Progenitor cell of endocrine pancreas (in vitro differentiated cells): ENCODE data around the gene ENTPD5. TPM values are rescaled to one million over a fixed set of nuclear protein-coding genes. Genes with fewer than 3 reads are reported as not detected.
"Not testable (repeated sequence)": the region's sequence is repeated elsewhere in the genome, so short reads cannot be mapped to it uniquely, and the experiment has no call there.

Experiments used
- DNase-seq: peaks from one replicate; pipeline ENCODE4 v3.0.0; 2021; ENCODE audit warnings: low spot score; ENCODE audit not compliant: unreplicated experiment
- H3K27ac Mint-ChIP-seq: 2 replicates; pipeline ENCODE4 v1.8.0; 2021; ENCODE audit warnings: mild to moderate bottlenecking, moderate library complexity, mixed read lengths
- H3K27me3 Mint-ChIP-seq: 2 replicates; pipeline ENCODE4 v1.8.0; 2021; ENCODE audit warnings: mixed read lengths
- H3K36me3 Mint-ChIP-seq: 2 replicates; pipeline ENCODE4 v1.8.0; 2022; ENCODE audit warnings: mixed read lengths; ENCODE audit not compliant: insufficient read depth
- H3K4me1 Mint-ChIP-seq: 2 replicates; pipeline ENCODE4 v1.8.0; 2021; ENCODE audit warnings: low read depth, mixed read lengths
- H3K4me3 Mint-ChIP-seq: 2 replicates; pipeline ENCODE4 v1.8.0; 2021; ENCODE audit warnings: low read depth, mild to moderate bottlenecking, moderate library complexity, mixed read lengths
- H3K9me3 Mint-ChIP-seq: 2 replicates; pipeline ENCODE4 v1.8.0; 2021; ENCODE audit warnings: low read depth, mixed read lengths
- total RNA-seq: library from RNA; stranded (reverse); gene quantifications from 2 replicates; pipeline ENCODE4 v1.2.1, GENCODE V29; 2021
- TF ChIP-seq, protein P1 (sequence below): fragments of 200-600 bp; sonication (generic); IDR thresholded peaks from one replicate; pipeline ENCODE4 v1.5.0; 2021; ENCODE audit warnings: antibody characterized with exemption, mild to moderate bottlenecking; ENCODE audit not compliant: unreplicated experiment

Gene ENTPD5
- total RNA-seq, 1 donor from 2014 or later, result 14.2 TPM

DNA sequence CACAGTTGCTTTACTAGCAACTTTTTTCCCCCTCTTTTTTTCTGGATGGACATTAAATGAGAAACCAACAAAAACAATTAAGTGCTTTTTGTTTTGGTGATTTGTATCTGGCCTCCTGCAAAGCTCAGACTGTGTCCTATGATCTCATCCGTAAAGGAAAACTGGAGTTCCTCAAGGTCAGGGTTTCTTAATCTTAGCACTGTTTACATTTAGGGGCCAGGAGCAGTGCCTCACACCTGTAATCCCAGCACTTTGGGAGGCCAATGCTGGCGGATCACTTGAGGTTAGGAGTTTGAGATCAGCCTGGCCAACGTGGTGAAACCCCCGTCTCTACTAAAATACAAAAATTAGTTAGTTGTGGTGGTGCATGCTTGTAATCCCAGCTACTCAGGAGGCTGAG lies 28.0 kb downstream of the ENTPD5 start:
- H3K4me1 Mint-ChIP-seq, result peaks cover 21% of the 10 kb centered on the region
- no peaks in the 10 kb centered on the region for H3K9me3 Mint-ChIP-seq
- H3K27me3 Mint-ChIP-seq, result no peaks in the 10 kb centered on the region
- TF ChIP-seq, protein P1, sequence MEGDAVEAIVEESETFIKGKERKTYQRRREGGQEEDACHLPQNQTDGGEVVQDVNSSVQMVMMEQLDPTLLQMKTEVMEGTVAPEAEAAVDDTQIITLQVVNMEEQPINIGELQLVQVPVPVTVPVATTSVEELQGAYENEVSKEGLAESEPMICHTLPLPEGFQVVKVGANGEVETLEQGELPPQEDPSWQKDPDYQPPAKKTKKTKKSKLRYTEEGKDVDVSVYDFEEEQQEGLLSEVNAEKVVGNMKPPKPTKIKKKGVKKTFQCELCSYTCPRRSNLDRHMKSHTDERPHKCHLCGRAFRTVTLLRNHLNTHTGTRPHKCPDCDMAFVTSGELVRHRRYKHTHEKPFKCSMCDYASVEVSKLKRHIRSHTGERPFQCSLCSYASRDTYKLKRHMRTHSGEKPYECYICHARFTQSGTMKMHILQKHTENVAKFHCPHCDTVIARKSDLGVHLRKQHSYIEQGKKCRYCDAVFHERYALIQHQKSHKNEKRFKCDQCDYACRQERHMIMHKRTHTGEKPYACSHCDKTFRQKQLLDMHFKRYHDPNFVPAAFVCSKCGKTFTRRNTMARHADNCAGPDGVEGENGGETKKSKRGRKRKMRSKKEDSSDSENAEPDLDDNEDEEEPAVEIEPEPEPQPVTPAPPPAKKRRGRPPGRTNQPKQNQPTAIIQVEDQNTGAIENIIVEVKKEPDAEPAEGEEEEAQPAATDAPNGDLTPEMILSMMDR, result no peak
- peaks cover 12% of the 10 kb centered on the region for H3K36me3 Mint-ChIP-seq
- no peak for DNase-seq
- H3K27ac Mint-ChIP-seq, result no peak overlapping the region
- H3K4me3 Mint-ChIP-seq, result no peak overlapping the region

DNA sequence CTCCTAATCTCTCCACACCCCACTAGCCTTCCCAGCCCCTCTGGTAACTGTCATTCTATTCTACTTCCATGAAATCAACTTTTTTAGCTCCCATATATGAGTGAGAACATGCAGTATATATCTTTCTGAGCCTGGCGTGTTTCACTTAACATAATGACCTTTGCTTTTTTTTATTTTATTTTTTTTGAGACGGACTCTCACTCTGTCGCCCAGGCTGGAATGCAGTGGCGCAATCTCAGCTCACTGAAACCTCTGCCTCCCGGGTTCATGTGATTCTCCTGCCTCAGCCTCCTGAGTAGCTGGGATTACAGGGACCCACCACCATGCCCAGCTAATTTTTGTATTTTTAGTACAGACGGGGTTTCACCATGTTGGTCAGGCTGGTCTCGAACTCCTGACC lies 30.4 kb downstream of the ENTPD5 start:
- not testable (repeated sequence) for H3K27ac Mint-ChIP-seq, H3K4me1 Mint-ChIP-seq, H3K4me3 Mint-ChIP-seq, DNase-seq, H3K9me3 Mint-ChIP-seq, H3K27me3 Mint-ChIP-seq
- peaks cover 18% of the 10 kb centered on the region for H3K36me3 Mint-ChIP-seq

DNA sequence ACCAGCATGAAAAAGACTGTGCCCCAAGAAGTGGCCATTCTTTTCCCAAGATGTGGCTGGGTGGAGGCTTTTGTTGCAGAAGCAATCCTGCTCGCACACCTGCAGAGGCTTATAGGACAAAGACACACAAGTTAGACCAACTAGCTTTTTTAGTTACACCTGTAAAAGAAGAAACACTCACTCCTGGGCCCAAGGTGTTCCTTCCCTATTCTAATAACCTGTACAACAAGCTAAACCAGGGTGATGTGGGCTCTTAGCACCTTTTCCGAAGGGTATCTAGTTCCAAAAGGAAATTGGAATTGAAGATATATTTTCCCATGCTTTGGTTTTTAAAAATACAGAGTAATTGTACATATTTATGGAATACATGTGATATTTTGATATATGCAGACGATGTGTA lies 31.0 kb downstream of the ENTPD5 start:
- Mint-ChIP-seq H3K4me1 (peaks cover 4% of the 10 kb centered on the region), H3K27me3 (no peaks in the 10 kb centered on the region), H3K9me3 (no peaks in the 10 kb centered on the region), H3K27ac (no peak overlapping the region), H3K4me3 (no peak overlapping the region), H3K36me3 (peaks cover 18% of the 10 kb centered on the region)
- TF ChIP-seq, protein P1, result no peak
- no peak for DNase-seq

DNA sequence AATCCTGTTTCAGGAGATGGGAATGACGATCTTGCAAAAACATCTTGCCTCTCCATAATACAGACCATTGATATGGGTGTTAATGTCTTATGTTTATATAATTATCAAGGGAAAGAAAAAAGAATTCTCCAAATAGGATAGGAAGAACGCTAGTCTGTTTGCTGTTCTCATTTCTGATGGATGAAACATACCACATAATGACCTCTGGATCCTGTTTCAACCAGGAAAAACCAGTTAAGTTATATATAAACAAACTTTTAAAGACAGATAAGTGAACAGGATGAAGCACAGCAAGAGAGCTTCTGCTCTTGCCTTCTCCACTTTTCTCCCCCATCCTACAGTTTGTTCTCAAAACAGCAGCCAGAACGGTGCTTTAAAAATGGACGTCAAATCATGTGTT lies 41.2 kb downstream of the ENTPD5 start:
- H3K9me3 Mint-ChIP-seq, result no peaks in the 10 kb centered on the region
- no peaks in the 10 kb centered on the region for H3K27me3 Mint-ChIP-seq
- H3K27ac Mint-ChIP-seq, result no peak overlapping the region
- no peak for DNase-seq
- no peaks in the 10 kb centered on the region for H3K4me1 Mint-ChIP-seq
- peaks cover 4% of the 10 kb centered on the region for H3K36me3 Mint-ChIP-seq
- TF ChIP-seq, protein P1, result no peak
- H3K4me3 Mint-ChIP-seq, result no peak overlapping the region

DNA sequence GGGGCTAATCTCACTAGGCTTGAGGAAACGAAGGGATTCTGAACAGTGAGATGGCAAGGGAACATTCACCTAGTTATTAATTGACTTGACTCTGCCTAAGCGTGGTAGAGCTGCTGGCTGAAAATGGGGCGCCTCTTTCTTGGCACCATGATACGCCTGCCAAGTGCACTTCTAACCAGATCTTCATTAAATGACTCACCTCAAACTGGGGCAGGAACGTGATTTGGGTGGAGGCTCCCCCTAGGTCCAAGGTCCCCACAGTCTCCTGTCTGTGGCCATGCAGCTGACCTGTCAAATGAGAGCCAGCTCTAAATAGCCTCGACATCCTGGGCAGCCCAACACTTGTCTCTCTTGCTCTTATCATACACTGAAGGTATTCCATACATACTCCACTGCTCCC lies 43.0 kb downstream of the ENTPD5 start:
- Mint-ChIP-seq H3K9me3 (no peaks in the 10 kb centered on the region), H3K27ac (no peak overlapping the region), H3K27me3 (no peaks in the 10 kb centered on the region), H3K4me3 (no peak overlapping the region), H3K36me3 (peaks cover 9% of the 10 kb centered on the region), H3K4me1 (no peaks in the 10 kb centered on the region)
- DNase-seq, result no peak
- TF ChIP-seq, protein P1, result no peak

DNA sequence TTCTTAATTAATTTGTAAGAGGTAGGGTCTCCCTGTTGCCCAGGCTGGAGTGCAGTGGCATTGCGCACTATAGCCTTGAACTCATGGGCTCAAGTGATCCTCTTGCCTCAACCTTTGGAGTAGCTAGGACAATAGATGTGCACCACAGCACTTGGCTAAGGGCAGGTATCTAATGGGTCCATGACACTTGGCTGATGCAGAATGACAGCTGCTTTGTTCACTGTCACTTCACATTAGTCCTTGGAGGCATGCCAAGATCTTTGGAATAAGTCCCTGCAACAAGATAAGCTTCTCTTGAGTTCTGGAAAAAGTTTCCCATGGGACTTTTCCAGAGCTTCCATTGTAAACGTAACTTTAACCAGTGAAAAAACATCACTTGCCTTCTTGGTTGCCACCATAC lies 45.6 kb downstream of the ENTPD5 start:
- DNase-seq, result no peak
- Mint-ChIP-seq H3K4me1 (no peaks in the 10 kb centered on the region), H3K4me3 (no peak overlapping the region), H3K27me3 (no peaks in the 10 kb centered on the region), H3K9me3 (no peaks in the 10 kb centered on the region), H3K27ac (no peak overlapping the region), H3K36me3 (peaks cover 12% of the 10 kb centered on the region)
- TF ChIP-seq, protein P1, result no peak
